SH-SY5Y (cell line): Measurements from ENCODE around the gene MAN1C1.

Experiments
- GATA2 ChIP-seq: IDR thresholded peaks from 2 replicates; pipeline ENCODE4 v1.6.1; 2011; ENCODE audit warnings: mild to moderate bottlenecking, low read depth, low read length
- GATA3 ChIP-seq: IDR thresholded peaks from 2 replicates; pipeline ENCODE4 v1.6.1; 2011; ENCODE audit warnings: low read depth, mild to moderate bottlenecking, low read length, moderate library complexity

MAN1C1 gene

DNA sequence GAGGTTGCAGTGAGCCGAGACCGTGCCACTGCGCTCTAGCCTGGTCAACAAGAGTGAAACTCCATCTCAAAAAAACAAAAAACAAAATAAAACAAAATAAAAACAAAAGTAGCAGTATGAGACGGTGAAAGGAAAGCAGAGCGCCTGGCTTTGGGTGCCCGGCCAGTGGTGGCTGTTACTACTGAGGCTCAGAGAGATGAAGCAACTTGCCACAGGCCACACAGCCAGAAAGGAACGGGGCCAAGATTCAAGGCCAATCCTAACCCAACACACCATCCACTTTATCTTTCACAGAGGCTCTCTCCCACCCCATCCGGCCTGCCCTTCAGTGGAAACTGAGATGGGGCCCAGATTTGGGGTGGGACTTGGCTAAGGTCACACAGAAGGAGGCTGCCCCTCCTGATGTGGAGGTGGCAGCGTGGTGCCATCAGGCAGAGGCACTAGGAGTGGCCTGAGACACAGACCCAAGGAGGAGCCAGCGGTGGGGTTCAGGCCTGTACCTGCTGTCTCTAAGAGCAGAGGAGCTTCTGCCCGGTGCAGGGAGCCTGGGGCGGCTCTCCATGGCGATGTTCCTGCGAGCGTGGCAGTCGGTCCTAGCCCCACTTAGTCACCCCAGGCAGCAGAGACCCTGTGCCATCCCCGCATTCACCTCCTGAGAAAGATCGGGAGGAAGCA is 40.0 kb upstream of the MAN1C1 start:
- no peak for TF ChIP-seq GATA2
- no peak for TF ChIP-seq GATA3

DNA sequence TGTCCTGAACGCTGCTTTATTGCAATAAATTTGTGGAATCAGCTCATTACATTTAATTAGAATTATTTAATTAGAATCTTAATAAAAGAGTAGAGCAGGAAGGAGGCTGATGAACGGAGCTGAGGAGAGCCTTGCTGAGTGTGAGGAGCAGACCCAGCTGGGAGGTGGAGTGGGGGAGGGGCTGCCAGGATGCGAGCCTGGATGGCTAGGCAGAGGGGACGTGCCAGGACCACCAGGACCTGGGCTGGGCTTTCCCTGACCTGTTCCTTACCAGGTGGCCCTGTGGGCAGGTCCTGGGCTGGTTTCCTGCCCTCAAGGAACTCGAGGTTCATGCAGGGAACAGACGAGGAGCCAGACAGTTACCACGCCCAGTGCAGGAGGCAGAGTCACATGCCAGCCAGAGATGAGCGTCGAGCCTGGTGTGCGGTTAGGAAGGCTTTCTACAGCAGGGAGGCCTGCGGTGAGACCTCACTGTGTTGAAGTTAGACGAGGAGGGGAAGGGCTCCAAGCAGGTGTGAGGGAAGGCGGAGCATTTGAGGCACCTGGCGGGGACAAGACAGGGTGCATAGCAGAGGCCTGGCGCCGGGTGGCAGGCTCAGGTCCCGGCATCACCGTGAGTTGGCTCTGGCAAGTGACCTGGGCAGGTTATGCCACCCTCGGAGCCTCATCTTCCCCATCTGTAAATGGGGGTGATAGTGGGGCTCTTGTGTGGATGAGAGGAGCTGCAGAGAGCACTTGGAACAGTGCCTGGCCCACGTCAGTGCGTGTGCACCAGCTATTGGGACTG is 39.3 kb upstream of the MAN1C1 start:
- TF ChIP-seq GATA2 (no peak), GATA3 (no peak)

GRCh38 chr1:25579292-25580252 is 37.0 kb upstream of the MAN1C1 start:
- TF ChIP-seq GATA2, result no peak

DNA sequence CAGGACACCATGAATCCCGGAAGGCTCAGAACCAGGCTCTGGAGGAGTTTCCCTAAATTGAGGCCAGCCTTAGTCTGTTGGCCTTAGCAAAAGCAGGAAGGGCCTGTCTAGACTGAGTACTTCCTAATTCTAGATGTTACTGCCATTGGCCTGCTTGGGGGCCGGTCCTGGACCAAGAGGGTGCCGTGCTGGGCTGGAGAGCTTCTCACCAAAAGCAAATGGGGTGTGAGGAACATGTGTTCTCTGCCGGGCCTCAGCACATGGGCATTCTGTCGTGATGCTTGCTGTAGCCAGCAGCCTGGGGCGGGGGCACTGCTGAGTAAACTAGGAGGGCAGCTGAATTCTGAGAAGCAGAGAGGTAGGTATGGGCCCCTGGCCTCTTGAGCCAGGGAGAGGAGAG is 35.7 kb upstream of the MAN1C1 start:
- TF ChIP-seq GATA2 (no peak), GATA3 (no peak)

- TF ChIP-seq GATA2, result no peak
- no peak for TF ChIP-seq GATA3
Observed at GRCh38 chr1:25581764-25582163, 34.8 kb upstream of the MAN1C1 start.

DNA sequence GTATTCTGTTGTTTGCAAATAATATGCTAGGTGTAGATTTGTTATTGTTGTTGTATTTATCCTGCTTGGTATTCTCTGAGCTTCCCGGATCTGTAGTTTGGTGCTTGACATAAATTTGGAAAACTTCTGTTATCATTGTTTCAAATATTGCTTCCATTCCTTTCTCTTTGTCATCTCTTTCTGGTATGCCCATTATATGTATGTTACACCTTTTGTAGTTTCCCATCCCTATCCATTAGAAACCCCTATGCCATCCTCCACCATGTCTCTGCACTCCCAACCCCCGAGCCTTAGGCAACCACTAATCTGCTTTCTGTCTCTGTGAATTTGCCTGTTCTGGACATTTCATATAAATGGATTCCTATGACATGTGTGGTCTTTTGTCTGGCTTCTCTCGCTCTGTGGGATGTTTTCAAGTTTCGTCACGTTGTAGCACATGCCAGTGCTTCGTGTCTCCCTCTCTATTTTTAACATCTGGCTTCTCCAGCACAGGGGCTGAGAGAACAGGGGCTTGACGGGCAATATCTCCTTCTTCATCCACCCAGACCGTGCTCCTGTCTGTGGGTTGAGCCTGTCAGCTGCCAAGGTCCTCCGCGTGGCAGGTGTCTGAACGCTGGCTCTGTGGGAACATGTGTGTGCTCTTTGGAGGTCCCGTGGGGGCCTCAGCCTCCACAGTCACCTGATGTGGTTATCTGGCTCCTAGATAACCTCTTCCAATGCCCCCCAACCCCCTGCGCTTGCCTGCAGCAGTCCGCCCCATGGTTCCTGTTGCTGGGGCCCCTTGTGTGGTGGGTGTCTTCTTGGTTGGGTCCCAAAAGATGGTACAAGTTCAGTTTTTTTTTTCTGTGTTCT is 32.8 kb upstream of the MAN1C1 start:
- TF ChIP-seq GATA3, result no peak
- TF ChIP-seq GATA2, result no peak

DNA sequence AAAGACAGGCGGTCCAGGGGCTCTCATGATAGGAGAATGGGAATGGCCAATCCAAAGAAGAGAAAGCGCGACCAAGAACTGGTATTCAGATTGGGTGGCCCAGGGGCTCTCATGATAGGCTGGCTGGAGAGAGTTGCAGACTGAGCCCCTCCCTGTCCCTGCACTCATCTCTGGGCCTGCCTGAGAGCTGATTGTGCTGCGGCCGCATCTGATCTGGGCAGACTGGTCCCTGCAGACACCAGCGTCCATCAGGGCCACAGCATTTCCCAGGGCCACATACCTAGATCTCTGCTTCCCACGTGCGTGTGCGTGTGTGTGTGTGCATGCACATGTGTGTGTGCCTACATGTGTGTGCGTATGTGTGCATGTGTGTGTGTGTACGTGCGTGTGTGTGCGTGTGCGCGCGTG is 30.4 kb upstream of the MAN1C1 start:
- no peak for TF ChIP-seq GATA3

GRCh38 chr1:25587290-25587689 is 29.3 kb upstream of the MAN1C1 start:
- no peak for TF ChIP-seq GATA2

- TF ChIP-seq GATA3 (no peak), GATA2 (no peak)
Observed at GRCh38 chr1:25590096-25590824, 26.3 kb upstream of the MAN1C1 start.

DNA sequence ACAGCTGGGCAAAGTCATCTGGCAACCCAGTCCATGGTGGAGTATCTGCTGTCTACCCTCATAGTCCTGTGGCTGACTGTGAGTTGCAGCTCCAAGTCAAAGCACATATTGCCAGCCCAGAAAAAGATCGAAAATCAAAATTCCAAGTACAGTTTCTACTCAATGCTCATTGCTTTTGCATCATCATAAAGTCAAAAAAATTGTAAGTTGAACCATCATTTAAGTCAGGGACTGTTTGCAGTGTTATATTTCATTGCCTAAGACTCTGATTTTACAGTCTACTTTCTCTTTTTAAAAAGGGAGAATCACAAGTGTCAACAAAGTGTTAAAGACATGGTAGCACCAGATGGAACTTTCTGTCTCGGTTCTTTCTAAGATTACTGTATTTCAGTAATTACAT is 22.7 kb upstream of the MAN1C1 start:
- TF ChIP-seq GATA3 (no peak), GATA2 (no peak)

DNA sequence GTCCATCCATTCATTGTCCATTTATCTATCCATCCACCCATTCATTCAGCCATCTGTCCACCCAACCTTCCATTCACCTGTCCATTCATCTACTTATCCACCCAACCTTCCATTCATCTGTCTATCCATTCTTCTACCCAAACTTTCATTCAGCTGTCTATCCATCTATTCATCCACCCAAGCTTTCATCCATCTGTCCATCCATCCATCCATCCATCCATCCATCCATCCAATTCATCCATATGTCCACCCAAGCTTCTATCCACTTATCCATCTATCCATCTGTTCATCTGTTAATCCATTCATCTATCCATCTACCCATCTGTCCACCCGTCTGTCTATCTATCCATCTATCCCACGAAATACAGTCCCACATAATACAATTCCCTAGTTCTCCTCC is 21.6 kb upstream of the MAN1C1 start:
- no peak for TF ChIP-seq GATA2
- TF ChIP-seq GATA3, result no peak

GRCh38 chr1:25598879-25599278 is 17.7 kb upstream of the MAN1C1 start:
- TF ChIP-seq GATA2, result no peak
- TF ChIP-seq GATA3, result no peak
